Measurements from ENCODE around the gene SPECC1. TPM values are rescaled to one million over a fixed set of nuclear protein-coding genes. Genes with fewer than 3 reads are reported as not detected.

SPECC1 gene
- total and polyA plus RNA-seq, 9 of the 15 experiments (the other 6 are each of a cell fraction or from before 2014, with no cell fraction given), result 2.4 to 19.6 (median 14.7) TPM

- TF ChIP-seq BMI1 (IDR thresholded peaks at IDR 0.05; ENCODE audit: low read length) (no peak), MIER1 (IDR thresholded peaks at IDR 0.05; ENCODE audit: low read depth) (no peak), MAFF (IDR thresholded peaks at IDR 0.05; ENCODE audit: low read length) (no peak), HES1 (IDR thresholded peaks at IDR 0.05; ENCODE audit: low read depth) (no peak), TFAM (CRISPR knock-in tag; conservative IDR thresholded peaks at IDR 0.05) (no peak), EP400 (IDR thresholded peaks at IDR 0.05) (no peak)
Measured at GRCh38 chr17:20114466-20114865, 105.3 kb downstream of the SPECC1 start (continued).

GRCh38 chr17:20116683-20117309, 107.6 kb downstream of the SPECC1 start:
- POLR2A ChIA-PET, result no interaction called here
- intact Hi-C loops (cut with micrococcal nuclease), result loop anchor here (1.0 kb wide), 1 partner anchor 123 kb away; no protein-coding TSS in a partner anchor
- FAIRE-seq (peak; percentile 6), ATAC-seq (peak; percentile 80), DNase-seq (ENCODE audit: extremely low read depth in 1 of 4, low spot score in 3 of 4) (peak; percentile 28 to 62 (median 31))
- WGBS (ENCODE audit: insufficient coverage, low coverage, missing lambda C conversion rate), result 9% methylated on average over 8 of the region's 8 CpGs
- no TSS peak for BruUV-seq (replicated peaks)
- H3K36me3 ChIP-seq (ENCODE audit: control insufficient read depth, insufficient read depth, low read length), result no peaks in the 10 kb centered on the region
- no peak overlapping the region for H3K4me2 ChIP-seq (ENCODE audit: insufficient read depth, low read length)
- no peaks in the 10 kb centered on the region for H3K79me2 ChIP-seq (ENCODE audit: control insufficient read depth, insufficient read depth, low read length)
- H3K9me1 ChIP-seq (ENCODE audit: control insufficient read depth, insufficient read depth, low read length), result no peaks in the 10 kb centered on the region
- no peak overlapping the region for H2AFZ ChIP-seq (ENCODE audit: low read depth, low read length)
- H3K4me3 ChIP-seq, result no peak overlapping the region
- no peak overlapping the region for H3K27ac ChIP-seq (ENCODE audit: extremely low read depth, low read depth, low read length)
- 0 out of 2 replicates have a peak, but pooled peaks cover 2% of the 10 kb centered on the region for H4K20me1 ChIP-seq (replicated peaks; ENCODE audit: control insufficient read depth, insufficient read depth, low read length)
- CTCF ChIA-PET (ENCODE audit: low intra/inter-chr PET ratio), result interaction anchor here (0.6 to 2.0 kb wide), 4 partner anchors 48 to 369 kb away, joined by 3 to 42 read pairs (median 4); no protein-coding TSS in a partner anchor
- no peaks in the 10 kb centered on the region for H3K9me3 ChIP-seq (replicated peaks; ENCODE audit: control insufficient read depth, insufficient read depth, low read depth, low read length)
- H3K27me3 ChIP-seq (ENCODE audit: control insufficient read depth in 2 of 2, insufficient read depth in 2 of 2, low read length in 2 of 2), result no peaks in the 10 kb centered on the region
- no peak overlapping the region for H3K9ac ChIP-seq (ENCODE audit: insufficient read depth in 1 of 2, low read depth in 2 of 2, low read length in 2 of 2)
- no peaks in the 10 kb centered on the region for H3K4me1 ChIP-seq (replicated peaks in 1 of 2; ENCODE audit: control insufficient read depth in 2 of 2, insufficient read depth in 2 of 2, low read length in 2 of 2)
- in situ Hi-C loops (cut with MboI), result no loop called here
- TF ChIP-seq RAD21 (CRISPR knock-in tag; conservative IDR thresholded peaks at IDR 0.05 in 1 of 2, IDR thresholded peaks at IDR 0.05 in 1 of 2) (peak; percentile 46 to 48), MNT (conservative IDR thresholded peaks at IDR 0.05) (no peak), TCF15 (CRISPR knock-in tag; IDR thresholded peaks at IDR 0.05) (no peak), SMC3 (conservative IDR thresholded peaks at IDR 0.05; ENCODE audit: insufficient read depth, low read depth, low read length) (peak; percentile 58)
